Measurements from ENCODE around the gene SLC26A1.

Gene SLC26A1

DNA sequence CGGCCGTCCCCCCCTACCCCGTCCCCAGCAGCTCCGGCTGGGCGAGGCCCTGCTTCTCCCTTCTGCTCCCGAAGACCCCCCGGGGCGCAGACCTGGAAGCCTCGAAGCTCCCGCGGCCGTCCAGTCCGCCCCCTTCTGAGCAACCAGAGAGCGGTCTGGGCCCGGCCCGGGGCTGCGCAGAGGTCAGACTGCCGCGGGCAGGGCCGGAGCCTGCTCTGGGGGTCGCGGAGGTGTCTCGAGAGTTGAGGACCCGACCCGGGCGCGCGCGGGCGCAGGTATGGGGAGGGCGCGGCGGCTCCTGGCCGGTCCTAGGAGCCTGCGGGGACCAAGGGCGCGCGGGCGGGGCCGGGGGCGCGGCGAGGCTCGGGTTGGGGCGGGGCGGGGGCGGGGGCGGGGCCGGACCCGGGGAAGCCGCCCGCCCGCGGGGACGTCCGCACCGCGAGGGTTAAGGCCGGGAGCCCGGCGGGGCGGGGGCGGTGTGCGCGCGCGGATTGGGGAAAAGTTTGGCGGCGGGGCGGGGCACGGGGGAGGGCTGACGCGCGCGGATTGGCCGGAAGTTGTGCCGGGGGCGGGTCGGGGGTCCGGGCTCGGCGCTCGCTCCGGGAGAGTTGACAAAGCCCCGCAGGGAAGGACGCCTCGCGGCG, 17.9 kb upstream of the SLC26A1 start, which contains the start of gene FGFRL1:
TSS of gene FGFRL1 (plus strand) at position 605 of the 644 bp plus-strand sequence. CDS start 860 bp downstream, outside the sequence.
- TF ChIP-seq, protein P1, sequence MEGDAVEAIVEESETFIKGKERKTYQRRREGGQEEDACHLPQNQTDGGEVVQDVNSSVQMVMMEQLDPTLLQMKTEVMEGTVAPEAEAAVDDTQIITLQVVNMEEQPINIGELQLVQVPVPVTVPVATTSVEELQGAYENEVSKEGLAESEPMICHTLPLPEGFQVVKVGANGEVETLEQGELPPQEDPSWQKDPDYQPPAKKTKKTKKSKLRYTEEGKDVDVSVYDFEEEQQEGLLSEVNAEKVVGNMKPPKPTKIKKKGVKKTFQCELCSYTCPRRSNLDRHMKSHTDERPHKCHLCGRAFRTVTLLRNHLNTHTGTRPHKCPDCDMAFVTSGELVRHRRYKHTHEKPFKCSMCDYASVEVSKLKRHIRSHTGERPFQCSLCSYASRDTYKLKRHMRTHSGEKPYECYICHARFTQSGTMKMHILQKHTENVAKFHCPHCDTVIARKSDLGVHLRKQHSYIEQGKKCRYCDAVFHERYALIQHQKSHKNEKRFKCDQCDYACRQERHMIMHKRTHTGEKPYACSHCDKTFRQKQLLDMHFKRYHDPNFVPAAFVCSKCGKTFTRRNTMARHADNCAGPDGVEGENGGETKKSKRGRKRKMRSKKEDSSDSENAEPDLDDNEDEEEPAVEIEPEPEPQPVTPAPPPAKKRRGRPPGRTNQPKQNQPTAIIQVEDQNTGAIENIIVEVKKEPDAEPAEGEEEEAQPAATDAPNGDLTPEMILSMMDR (IDR thresholded peaks at IDR 0.05; ENCODE audit: insufficient read depth, low read length, missing control alignments), result no peak
- H3K4me3 ChIP-seq (ENCODE audit: low read depth, low read length), result peak within 1 kb of the TSS; percentile 61
- no peak for DNase-seq (ENCODE audit: low read depth, low spot score)
- ChIA-PET CTCF (interaction anchor here (0.9 to 1.5 kb wide), 5 partner anchors 12 to 257 kb away, joined by 3 to 6 read pairs (median 4); no protein-coding TSS in a partner anchor), POLR2A (no interaction called here)

DNA sequence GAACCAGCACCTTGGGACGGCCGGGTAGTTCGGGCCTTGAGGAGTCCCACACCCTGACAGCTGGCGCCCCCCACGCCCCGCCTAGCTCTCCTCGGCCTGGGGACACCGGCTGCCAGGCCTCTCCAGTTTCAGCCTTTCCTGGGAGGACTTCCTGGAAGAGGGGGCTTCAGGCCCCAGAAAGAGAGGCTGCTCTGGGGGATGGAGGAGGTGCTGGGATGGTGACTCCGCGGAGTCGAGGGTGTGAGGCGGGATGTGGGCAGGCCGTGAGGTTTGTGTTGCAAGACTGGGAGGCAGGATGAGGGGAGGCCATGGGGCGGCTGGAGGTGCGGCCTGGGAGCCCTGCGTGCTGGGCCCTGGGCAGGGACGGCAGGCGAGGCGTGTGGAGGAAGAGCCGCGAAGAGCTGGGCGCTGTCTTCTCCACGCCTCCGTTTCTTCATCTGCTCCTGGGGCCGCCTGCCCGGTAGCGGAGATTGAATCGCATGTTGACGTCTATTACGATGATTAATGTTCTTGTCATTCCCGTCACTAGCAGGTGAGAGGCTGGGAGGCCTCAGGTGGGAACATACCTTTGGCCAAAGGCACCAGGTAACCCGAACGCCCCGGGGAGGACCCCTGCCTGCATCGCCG, 17.3 kb upstream of the SLC26A1 start:
- TF ChIP-seq, protein P1 (IDR thresholded peaks at IDR 0.05; ENCODE audit: insufficient read depth, low read length, missing control alignments), result no peak
- peak overlapping the region; percentile 54 for H3K4me3 ChIP-seq (ENCODE audit: low read depth, low read length)
- POLR2A ChIA-PET, result no interaction called here
- CTCF ChIA-PET, result interaction anchor here (0.6 to 1.5 kb wide), 10 partner anchors 12 to 333 kb away, joined by 3 to 6 read pairs (median 3); partner anchors contain the start of genes IDUA and SLC26A1
- peak; percentile 14 for DNase-seq (ENCODE audit: low read depth, low spot score)

DNA sequence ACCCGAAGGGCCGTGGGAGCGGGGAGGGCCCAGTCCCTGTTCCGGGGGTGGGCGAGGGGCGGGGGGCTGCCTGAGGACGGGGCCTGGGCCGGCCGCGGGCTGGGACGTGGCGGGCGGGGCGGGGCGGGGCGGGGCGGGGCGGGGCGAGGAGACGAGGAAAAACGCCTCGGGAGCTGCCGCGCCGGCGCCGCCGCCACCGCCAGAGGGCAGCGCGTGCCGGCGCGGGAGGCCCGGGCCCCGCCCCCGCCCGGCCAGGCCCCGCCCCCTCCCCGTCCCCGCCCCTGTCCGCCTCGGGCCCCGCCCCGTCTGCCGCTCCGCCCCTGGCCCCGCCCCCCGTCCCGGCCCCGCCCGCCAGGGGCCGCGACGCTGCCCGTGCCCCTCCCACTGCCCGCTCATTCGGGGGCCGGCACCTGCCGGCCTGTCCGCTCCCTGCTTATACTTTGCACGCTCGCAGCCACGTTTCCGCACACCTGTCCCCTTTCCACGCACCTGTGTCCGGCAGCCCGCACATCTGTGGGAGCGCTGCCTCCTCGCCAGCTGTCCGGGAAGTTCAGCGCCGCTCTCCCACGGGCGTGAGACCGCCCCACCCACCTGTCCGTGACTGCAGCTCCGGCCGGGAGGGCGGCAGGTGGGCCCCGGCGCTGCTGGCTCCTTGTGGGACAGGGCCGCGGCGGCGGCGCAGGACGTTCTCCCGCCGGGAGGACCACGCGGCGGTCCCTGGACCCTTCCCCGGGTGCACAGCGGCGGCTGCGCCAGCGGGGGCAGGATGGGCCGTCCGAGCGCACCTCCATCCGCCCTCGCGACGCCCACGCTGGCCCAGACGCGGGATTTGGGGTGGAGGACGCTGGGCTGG, 16.6 kb upstream of the SLC26A1 start:
- ChIA-PET CTCF (interaction anchor here (0.6 to 1.5 kb wide), 10 partner anchors 11 to 334 kb away, joined by 3 to 6 read pairs (median 3); partner anchors contain the start of genes IDUA and SLC26A1), POLR2A (no interaction called here)
- TF ChIP-seq, protein P1 (IDR thresholded peaks at IDR 0.05; ENCODE audit: insufficient read depth, low read length, missing control alignments), result peak; percentile 38
- no peak for DNase-seq (ENCODE audit: low read depth, low spot score)
- H3K4me3 ChIP-seq (ENCODE audit: low read depth, low read length), result peak overlapping the region; percentile 65

DNA sequence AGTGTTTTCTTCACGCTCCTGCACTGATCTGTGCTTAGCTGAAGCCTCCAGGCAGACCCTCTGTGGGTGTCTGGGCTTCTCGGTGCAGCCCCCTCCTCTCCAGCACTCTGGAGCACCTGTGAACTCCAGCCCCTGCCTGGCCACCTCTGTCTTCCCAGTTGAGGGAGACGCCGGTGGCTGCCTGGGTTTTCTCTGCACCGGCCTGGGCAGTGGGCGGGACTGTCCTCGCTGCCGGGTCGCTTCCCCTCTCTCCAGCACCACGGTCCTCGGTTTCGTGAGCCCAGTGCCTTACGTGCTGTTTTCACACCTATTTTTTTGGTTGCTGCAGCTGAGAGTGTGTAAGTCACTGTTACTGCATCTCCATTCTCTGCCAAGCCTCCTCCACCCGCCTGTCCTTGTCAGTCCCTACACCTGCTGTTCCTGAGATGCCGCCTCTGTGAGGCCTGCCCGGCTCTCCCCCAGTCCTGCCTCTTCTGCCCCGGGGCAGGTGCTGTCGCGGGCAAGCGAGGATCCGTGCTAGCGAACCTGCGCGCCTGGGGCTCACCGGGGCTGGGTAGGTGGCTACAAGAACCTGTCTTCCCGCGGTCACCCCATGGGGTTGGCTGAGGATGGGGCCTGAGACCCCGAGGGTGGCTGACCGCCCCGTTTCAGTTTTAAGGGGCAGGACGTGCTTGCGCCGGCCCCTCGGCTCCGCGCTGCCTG, 15.8 kb upstream of the SLC26A1 start:
- DNase-seq (ENCODE audit: low read depth, low spot score), result no peak
- ChIA-PET POLR2A (no interaction called here), CTCF (interaction anchor here (1.0 to 1.4 kb wide), 2 partner anchors 10 to 107 kb away, joined by 4 read pairs; no protein-coding TSS in a partner anchor)
- peak overlapping the region; percentile 65 for H3K4me3 ChIP-seq (ENCODE audit: low read depth, low read length)
- TF ChIP-seq, protein P1 (IDR thresholded peaks at IDR 0.05; ENCODE audit: insufficient read depth, low read length, missing control alignments), result no peak

DNA sequence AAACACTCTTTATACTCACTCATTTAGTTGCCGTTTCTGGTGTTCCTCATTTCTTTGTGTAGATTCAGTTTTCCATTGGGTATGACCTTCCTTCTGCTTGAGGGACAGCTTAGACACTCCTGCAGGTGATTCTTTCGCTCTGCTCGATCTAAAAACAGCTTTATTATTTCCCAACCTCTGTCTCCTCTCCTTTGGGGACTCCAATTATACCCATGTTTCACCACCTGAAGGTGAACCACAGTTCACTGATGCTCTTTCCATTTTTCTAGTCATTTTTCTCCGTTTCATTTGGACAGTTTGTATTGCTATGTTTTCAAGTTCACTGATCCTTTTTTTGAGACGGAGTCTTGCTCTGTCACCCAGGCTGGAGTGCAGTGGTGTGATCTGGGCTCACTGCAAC, 13.7 kb upstream of the SLC26A1 start:
- CTCF ChIA-PET, result no interaction called here
- POLR2A ChIA-PET, result no interaction called here
- TF ChIP-seq, protein P1 (IDR thresholded peaks at IDR 0.05; ENCODE audit: insufficient read depth, low read length, missing control alignments), result no peak
- no peak overlapping the region for H3K4me3 ChIP-seq (ENCODE audit: low read depth, low read length)
- no peak for DNase-seq (ENCODE audit: low read depth, low spot score)
